Neural cell (in vitro differentiated cells): ENCODE results near the gene KLF16. TPM values are rescaled to one million over a fixed set of nuclear protein-coding genes. Genes with fewer than 3 reads are reported as not detected.

Experiments
- H2AFZ ChIP-seq: fragments of 200-600, 300-800 bp; sonication (generic), shearing (Covaris generic); 2 replicates; pipeline ENCODE4 v1.6.0; 2014; ENCODE audit warnings: low read depth, mild to moderate bottlenecking, antibody characterized with exemption, low read length, moderate library complexity
- H3F3A ChIP-seq: fragments of 200-600 bp; shearing (Covaris generic); 2 replicates; pipeline ENCODE4 v1.6.1; 2016; ENCODE audit warnings: mild to moderate bottlenecking, moderate library complexity, mixed read lengths, antibody characterized with exemption, low read length; ENCODE audit not compliant: insufficient read depth, poor library complexity, severe bottlenecking
- H3K27ac ChIP-seq: fragments of 200-600, 300-800 bp; sonication (generic), shearing (Covaris generic); 2 replicates; pipeline ENCODE4 v1.5.1; 2014; ENCODE audit warnings: mild to moderate bottlenecking, low read length, moderate library complexity
- H3K27me3 ChIP-seq: fragments of 300-800, 200-600 bp; sonication (generic), shearing (Covaris generic); 2 replicates; pipeline ENCODE4 v1.6.0; 2014; ENCODE audit warnings: mild to moderate bottlenecking, low read depth, low read length, moderate library complexity; ENCODE audit not compliant: insufficient read depth
- H3K36me3 ChIP-seq: fragments of 300-800, 200-600 bp; sonication (generic), shearing (Covaris generic); 2 replicates; pipeline ENCODE4 v1.5.1; 2014; ENCODE audit warnings: mild to moderate bottlenecking, antibody characterized with exemption, low read length, moderate library complexity; ENCODE audit not compliant: insufficient read depth
- H3K4me2 ChIP-seq: fragments of 300-800, 200-600 bp; sonication (generic), shearing (Covaris generic); 2 replicates; pipeline ENCODE4 v1.6.0; 2014; ENCODE audit warnings: mild to moderate bottlenecking, low read length
- H3K4me3 ChIP-seq: fragments of 300-800, 200-600 bp; sonication (generic), shearing (Covaris generic); 2 replicates; pipeline ENCODE4 v1.5.1; 2014; ENCODE audit warnings: mild to moderate bottlenecking, low read length, moderate library complexity
- H3K79me2 ChIP-seq: fragments of 200-600 bp; shearing (Covaris generic); replicated peaks from 2 replicates; pipeline ENCODE4 v1.6.0; 2014; ENCODE audit warnings: mild to moderate bottlenecking, low read length, moderate library complexity; ENCODE audit not compliant: insufficient read depth
- H3K9ac ChIP-seq: fragments of 300-800, 200-600 bp; sonication (generic), shearing (Covaris generic); 2 replicates; pipeline ENCODE4 v1.6.1; 2016; ENCODE audit warnings: mild to moderate bottlenecking, low read length, mixed read lengths
- H3K9me2 ChIP-seq: fragments of 200-600 bp; shearing (Covaris generic); 2 replicates; pipeline ENCODE4 v1.6.1; 2016; ENCODE audit warnings: mild to moderate bottlenecking, low read length, mixed read lengths; ENCODE audit not compliant: insufficient read depth
- H3K9me3 ChIP-seq: fragments of 200-600, 300-800 bp; sonication (generic), shearing (Covaris generic); 2 replicates; pipeline ENCODE4 v1.6.1; 2016; ENCODE audit warnings: mild to moderate bottlenecking, mixed run types, low read length, moderate library complexity, mixed read lengths
- H4K20me1 ChIP-seq: fragments of 200-600 bp; shearing (Covaris generic); 2 replicates; pipeline ENCODE4 v1.6.1; 2016; ENCODE audit warnings: mild to moderate bottlenecking, mixed run types; ENCODE audit not compliant: insufficient read depth
- EP300 ChIP-seq: fragments of 450-650 bp; conservative IDR thresholded peaks from 2 replicates; pipeline ENCODE4 v1.6.1; 2014; ENCODE audit warnings: antibody characterized with exemption, mild to moderate bottlenecking, moderate library complexity; ENCODE audit not compliant: poor library complexity, severe bottlenecking
- EZH2 ChIP-seq: fragments of 200-600, 300-800 bp; shearing (Covaris generic), sonication (generic); IDR thresholded peaks from 2 replicates; pipeline ENCODE4 v1.6.1; 2014; ENCODE audit warnings: antibody characterized with exemption, low read length, borderline replicate concordance, mild to moderate bottlenecking; ENCODE audit not compliant: insufficient read depth, poor library complexity, severe bottlenecking
- MXI1 ChIP-seq: fragments of 450-650 bp; conservative IDR thresholded peaks from 2 replicates; pipeline ENCODE4 v1.6.1; 2014; ENCODE audit warnings: antibody characterized with exemption, mild to moderate bottlenecking; ENCODE audit not compliant: poor library complexity, severe bottlenecking
- POLR2AphosphoS5 ChIP-seq: IDR thresholded peaks from 2 replicates; pipeline ENCODE4 v1.6.1; 2012
- RAD21 ChIP-seq: fragments of 450-650 bp; conservative IDR thresholded peaks from 2 replicates; pipeline ENCODE4 v1.6.1; 2014; ENCODE audit warnings: antibody characterized with exemption, mild to moderate bottlenecking, moderate library complexity
- REST ChIP-seq: IDR thresholded peaks from 2 replicates; pipeline ENCODE4 v1.6.1; 2012; ENCODE audit warnings: borderline replicate concordance
- SMC3 ChIP-seq: fragments of 450-650 bp; conservative IDR thresholded peaks from 2 replicates; pipeline ENCODE4 v1.6.1; 2014; ENCODE audit warnings: antibody characterized with exemption, mild to moderate bottlenecking, moderate library complexity; ENCODE audit not compliant: poor library complexity
- TAF1 ChIP-seq: IDR thresholded peaks from 2 replicates; pipeline ENCODE4 v1.6.1; 2012; ENCODE audit warnings: low read depth
- polyA plus RNA-seq: library from polyadenylated mRNA; depleted of rRNA; stranded (reverse); fragments of >200 nt; gene quantifications from 2 replicates; pipeline ENCODE4 v1.2.3, GENCODE V29; 2014
- TF ChIP-seq, protein P1 (sequence below): fragments of 450-650 bp; IDR thresholded peaks from 2 replicates; pipeline ENCODE4 v1.5.1; 2014; ENCODE audit warnings: antibody characterized with exemption, mild to moderate bottlenecking, moderate library complexity; ENCODE audit not compliant: poor library complexity, severe bottlenecking

Gene KLF16
- polyA plus RNA-seq, 1 donor from 2014 or later: 3.5 TPM

DNA sequence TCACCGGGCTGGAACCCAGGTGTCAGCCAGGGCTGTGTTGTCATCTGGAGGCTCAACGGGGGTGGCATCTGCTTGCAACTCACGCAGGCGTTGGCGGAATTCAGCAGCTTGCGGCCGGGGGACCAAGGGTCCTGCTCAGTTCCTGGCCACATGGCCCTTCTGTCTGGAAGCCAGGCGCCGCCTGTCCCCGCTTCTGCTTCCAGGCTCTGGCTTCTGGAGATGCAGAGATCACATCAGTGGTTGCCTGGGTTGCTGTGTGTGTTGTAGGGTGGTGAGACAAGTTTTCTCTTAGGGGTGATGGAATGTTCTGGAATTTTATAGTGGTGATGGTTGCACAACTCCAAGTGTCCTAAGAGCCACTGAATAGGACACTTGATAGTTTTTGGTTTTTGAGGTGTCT lies 46.8 kb upstream of the KLF16 start:
- H3K27me3 ChIP-seq: no peaks in the 10 kb centered on the region
- TF ChIP-seq RAD21: no peak
- TF ChIP-seq, protein P1, sequence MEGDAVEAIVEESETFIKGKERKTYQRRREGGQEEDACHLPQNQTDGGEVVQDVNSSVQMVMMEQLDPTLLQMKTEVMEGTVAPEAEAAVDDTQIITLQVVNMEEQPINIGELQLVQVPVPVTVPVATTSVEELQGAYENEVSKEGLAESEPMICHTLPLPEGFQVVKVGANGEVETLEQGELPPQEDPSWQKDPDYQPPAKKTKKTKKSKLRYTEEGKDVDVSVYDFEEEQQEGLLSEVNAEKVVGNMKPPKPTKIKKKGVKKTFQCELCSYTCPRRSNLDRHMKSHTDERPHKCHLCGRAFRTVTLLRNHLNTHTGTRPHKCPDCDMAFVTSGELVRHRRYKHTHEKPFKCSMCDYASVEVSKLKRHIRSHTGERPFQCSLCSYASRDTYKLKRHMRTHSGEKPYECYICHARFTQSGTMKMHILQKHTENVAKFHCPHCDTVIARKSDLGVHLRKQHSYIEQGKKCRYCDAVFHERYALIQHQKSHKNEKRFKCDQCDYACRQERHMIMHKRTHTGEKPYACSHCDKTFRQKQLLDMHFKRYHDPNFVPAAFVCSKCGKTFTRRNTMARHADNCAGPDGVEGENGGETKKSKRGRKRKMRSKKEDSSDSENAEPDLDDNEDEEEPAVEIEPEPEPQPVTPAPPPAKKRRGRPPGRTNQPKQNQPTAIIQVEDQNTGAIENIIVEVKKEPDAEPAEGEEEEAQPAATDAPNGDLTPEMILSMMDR: no peak
- TF ChIP-seq SMC3: no peak
- TF ChIP-seq REST: no peak
- no peak for TF ChIP-seq EZH2
- no peak for TF ChIP-seq POLR2AphosphoS5
- TF ChIP-seq TAF1: no peak
- H3K36me3 ChIP-seq: no peaks in the 10 kb centered on the region
- H3F3A ChIP-seq: no peaks in the 10 kb centered on the region
- no peaks in the 10 kb centered on the region for H3K9me3 ChIP-seq
- no peaks in the 10 kb centered on the region for H3K9me2 ChIP-seq
- H2AFZ ChIP-seq: no peak overlapping the region
- H4K20me1 ChIP-seq: peaks cover 3% of the 10 kb centered on the region
- no peak overlapping the region for H3K4me3 ChIP-seq
- H3K27ac ChIP-seq: no peak overlapping the region
- H3K4me2 ChIP-seq: no peak overlapping the region
- H3K79me2 ChIP-seq: peaks cover 12% of the 10 kb centered on the region
- no peak overlapping the region for H3K9ac ChIP-seq

DNA sequence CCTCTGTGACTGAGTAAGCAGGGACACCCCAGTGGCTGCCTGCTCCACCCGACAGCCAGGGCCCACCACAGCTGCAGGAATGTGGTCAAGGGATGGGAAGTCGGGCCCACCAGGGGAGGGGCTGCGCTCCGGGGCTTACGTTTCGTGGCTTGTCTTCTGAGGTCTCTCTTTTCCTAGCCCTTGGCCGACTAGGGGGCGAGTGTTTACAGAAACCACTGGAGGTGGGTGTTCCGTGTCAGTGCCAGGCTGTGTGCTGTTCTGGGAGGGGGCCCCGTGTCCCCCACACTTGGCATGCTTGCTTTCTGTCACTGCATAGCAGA lies 46.3 kb upstream of the KLF16 start:
- no peaks in the 10 kb centered on the region for H3F3A ChIP-seq
- H3K27ac ChIP-seq: no peak overlapping the region
- TF ChIP-seq MXI1 (no peak), EP300 (no peak), SMC3 (no peak), REST (no peak), TAF1 (no peak), POLR2AphosphoS5 (no peak), RAD21 (no peak), EZH2 (no peak)
- TF ChIP-seq, protein P1: no peak
- H4K20me1 ChIP-seq: peaks cover 3% of the 10 kb centered on the region
- no peaks in the 10 kb centered on the region for H3K27me3 ChIP-seq
- no peak overlapping the region for H3K4me2 ChIP-seq
- no peak overlapping the region for H2AFZ ChIP-seq
- H3K79me2 ChIP-seq: peaks cover 12% of the 10 kb centered on the region
- H3K36me3 ChIP-seq: no peaks in the 10 kb centered on the region
- no peak overlapping the region for H3K4me3 ChIP-seq
- no peak overlapping the region for H3K9ac ChIP-seq
- no peaks in the 10 kb centered on the region for H3K9me2 ChIP-seq
- H3K9me3 ChIP-seq: no peaks in the 10 kb centered on the region
